GM21528 (cell line): ENCODE results near the gene JAK3.

Experiments
- ATAC-seq: cut with Tn5 transposase; IDR thresholded peaks from one replicate; pipeline ENCODE4 v1.9.1; 2021; ENCODE audit warnings: mild to moderate bottlenecking, moderate library complexity; ENCODE audit not compliant: unreplicated experiment, low FRiP score

The JAK3 gene

DNA sequence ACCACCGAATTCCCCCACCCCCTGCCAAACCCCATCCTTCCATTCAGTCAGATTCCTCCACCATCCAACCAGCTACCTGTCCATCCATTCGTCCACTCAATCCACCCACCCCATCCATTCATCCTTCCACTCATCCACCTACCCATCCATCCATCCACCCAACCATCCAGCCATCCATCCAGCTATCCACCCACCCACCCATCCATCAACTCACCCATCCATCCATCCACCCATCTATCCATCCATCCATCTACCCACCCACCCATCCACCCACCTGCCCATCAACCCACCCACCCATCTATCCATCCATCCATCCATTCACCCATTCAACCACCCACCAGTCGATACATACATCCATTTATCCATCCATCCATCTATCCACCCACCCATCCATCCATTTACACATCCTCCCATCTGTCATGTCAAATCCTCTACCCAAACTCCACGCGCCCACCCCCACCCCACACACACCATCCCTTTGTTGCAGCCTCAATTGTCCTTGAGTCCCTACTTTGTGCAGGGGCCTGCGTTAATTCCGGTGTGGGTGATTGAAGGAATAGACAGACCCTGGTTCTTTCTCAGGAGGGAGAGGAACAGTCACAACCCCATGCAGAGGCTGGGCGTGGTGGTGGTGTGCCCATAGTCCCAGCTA is 18.7 kb upstream of the JAK3 start:
- ATAC-seq, result no peak

DNA sequence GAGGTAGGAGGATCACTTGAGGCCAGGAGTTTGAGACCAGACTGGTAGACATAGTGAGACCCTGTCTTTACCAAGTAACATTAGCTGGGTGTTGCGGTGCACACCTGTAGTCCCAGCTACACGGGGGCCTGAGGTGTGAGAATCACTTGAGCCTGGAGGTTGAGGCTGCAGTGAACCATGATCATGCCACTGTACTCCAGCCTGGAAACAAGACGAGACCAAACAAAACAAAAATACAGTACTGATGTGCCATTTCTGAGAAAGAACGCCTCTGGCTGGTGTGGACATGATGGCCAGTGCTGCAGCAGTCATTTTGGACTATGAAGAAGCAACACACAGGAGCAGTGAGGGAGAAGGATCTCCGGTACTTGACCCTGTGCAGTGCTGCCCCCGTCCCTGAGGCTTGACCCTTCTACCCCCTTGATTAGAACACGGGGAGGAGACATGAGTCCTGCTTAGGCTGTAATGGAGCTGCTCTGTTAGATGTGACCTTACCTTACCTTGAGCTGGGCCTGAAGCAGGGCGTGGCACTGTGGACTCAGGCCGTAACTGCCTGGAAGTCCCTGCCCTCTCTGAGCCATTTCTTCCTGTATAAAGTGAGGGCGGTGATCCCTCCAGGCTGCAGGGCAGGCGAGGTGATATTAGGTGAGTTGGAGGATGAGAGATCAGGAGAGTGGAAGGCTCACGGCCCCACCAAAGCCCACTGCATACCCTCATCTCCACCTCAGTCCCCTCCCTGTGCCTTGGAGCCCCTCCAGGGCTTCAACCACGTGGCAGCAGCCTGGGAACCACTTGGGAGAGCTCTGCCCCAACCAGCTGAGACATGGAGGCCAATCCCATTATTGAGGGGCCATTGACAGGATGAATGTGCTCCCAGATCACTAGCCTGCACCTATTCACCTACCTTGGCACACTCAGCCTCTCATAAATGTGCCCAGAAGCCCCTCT is 17.9 kb upstream of the JAK3 start:
- ATAC-seq, result no peak

DNA sequence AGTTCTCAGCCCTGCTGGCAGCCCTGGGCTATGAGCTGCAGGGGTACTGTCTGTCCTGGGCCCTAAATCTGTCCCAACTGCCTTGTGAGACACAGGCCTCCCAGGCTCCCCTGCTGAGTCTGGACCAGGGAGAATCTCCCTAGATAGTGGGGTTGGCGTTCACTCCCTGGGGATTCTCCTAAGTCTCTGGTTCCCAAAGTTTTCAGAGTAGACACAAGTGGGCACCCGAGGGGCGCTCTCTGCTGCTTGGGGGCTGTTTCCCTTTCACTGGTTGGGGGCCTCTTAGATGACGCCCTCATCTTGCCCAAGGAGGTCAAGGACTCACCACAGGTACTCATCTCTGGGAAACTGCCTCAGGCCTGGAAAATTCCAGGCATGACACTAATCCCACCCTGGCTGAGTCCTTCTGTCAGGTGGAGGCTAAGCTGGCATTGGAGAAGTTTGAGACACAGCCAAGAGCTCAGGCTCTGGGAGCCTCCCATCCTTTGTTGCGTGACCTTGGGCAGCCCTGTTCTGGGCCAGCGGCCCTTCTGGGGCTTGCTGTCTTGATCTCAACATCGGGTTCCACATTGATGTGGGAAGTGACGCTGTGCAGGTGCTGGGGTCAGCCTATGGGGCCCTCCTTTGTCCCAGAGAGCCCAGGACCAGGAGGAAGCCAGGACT is 15.9 kb upstream of the JAK3 start:
- ATAC-seq, result no peak

DNA sequence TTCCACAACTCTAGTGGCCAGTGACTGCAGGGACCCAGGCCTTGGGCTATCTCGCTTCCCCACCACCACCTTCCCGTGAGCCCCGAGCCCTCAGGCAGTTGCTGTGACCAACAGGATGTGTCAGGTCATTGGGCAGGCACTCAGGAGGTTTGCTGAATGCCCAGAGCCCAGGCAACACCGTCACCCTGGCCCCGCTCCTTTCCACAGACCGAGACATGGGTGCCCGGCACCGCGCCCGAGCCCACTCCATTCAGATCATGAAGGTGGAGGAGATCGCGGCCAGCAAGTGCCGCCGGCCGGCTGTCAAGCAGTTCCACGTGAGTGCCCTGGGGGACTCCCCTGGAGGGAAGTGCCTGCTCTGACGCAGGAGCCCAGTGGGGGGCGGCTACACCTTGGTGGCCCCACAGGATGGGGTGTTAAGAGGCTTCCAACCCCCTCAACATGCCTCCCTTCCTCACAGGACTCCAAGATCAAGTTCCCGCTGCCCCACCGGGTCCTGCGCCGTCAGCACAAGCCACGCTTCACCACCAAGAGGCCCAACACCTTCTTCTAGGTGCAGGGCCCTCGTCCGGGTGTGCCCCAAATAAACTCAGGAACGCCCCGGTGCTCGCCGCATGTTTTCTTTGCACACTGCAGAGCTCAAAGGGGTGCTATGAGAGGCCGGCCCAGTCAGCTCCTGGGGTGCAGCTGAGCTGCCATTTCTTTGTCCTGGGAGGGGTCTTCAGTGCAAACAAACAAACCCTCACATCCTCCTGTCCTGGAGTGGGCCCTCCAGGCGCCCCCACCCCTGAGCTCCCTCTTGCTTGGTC is 15.1 kb upstream of the JAK3 start:
- ATAC-seq, result no peak

DNA sequence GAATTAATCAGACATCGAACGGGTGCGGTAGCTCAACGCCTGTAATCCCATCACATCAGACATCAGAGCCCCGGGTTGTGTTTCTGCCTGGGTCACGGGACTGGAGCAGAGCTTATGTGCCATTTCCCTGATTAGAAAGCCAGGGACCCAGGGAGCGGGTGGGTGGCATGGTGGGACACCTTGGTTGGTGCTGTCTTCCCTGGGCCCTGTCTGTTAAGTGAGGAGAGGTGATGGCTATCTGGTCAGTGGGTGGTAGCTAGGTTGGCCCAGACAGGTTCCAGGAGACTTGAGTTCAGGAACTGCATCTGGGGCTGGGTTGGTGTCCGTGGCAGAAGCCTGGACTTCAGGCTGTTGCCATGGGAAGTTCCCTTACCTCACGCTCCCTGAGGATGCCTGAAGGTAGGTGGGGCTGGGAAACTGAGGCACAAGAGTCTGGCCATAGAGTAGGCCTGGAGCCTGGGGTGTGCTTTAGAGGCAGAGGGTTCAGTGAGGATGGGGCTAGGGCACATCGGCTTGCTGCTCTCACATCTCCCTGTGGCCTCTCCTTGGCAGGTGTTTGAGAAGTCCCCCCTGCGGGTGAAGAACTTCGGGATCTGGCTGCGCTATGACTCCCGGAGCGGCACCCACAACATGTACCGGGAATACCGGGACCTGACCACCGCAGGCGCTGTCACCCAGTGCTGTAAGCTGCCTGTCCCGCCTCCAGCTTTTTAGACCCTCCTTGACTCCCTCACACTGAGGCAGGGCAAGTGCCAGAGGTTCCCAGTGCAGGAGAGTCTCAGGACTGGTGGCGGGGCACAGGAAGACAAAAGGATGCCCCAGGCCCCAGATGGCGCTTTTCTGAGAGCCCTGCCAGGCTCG is 14.0 kb upstream of the JAK3 start:
- ATAC-seq, result no peak

DNA sequence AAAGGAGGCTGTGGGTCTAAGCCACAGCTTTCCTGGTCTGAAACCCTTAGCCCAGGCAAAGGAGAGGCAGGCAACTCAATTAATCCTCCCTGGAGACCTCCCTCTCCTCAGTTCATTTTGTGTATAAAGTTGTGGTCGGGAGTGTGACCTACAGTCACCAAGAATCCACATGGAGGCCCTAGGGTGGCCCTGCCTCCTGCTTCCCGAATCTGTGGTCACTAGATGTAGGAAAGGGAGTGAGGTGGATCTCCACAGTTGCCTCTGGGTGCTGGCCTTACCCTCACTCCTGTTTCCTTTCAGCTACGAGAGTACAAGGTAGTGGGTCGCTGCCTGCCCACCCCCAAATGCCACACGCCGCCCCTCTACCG is 13.2 kb upstream of the JAK3 start:
- ATAC-seq, result no peak

DNA sequence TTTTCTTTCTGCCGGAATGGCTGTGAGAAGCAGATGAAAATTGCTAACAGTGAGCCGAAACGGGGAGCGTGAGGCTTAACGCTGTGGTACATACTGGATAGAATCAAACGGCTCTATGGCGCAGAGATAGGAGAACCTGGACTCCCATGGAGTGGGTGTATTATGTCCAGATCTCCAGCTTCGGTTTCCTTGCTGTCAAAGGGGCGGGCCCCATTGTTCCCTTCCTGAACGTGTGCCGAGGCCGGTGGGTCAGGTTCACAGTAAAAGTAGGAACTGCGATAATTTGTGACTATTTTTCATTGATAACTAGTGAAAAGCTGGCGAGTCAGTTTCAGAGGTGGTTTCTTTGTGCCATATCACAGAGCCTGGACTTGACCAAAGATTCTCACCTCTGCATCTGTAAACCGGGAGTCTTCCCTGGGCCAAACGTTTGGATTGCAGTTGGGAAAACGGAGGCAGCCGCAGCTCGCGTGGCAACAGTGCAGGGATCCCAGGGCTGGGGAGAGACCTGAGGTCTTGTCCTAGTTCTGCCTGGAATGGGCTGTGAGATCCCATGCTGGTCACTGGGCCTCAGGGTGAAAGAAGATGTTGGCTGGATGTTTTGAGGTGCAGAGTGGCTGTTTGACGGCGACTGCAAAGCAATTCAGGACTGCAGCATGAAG is 12.7 kb upstream of the JAK3 start:
- ATAC-seq, result no peak

DNA sequence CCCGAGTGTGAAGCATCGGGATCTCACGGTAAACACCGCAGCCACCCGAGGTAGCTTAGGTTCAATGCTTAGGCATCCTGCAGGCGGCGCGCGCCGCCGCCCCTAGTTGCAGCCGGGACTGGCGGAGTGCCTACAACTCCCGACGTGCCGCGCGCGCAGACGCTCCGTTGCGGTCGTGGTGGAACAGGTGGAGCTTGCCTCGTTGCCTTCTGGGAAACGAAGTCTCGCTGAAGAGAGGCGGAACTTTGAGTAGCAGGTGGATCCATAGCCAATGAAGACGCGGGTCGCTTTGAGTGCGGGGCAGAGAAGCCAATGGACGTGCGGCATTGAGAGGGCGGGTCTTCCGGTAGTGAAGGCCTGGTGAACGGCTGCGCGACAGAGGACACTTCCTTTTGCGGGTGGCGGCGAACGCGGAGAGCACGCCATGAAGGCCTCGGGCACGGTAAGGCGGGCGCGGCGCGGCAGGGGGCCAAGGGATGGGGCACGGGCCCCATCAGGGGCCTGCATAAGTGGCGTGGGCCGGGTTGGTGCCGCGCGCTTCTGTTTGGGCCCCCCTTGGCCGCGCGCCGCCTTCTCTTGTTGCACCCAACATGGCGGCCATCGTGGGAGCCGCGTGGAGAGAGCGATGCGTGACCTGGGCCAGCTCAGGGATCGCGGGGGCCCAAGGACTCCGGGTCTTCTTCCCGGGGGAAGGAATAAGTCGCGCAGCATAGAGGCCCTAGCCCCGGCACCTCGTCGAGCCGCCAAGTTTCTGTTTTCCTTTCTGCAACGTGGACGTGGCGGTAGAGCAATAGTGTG is 11.9 kb upstream of the JAK3 start, which contains the start of gene RPL18A:
Gene RPL18A (plus strand): TSS at position 378 of the 798 bp plus-strand sequence. CDS start 47 bp downstream, at position 425.
- ATAC-seq, result peak; percentile 82

DNA sequence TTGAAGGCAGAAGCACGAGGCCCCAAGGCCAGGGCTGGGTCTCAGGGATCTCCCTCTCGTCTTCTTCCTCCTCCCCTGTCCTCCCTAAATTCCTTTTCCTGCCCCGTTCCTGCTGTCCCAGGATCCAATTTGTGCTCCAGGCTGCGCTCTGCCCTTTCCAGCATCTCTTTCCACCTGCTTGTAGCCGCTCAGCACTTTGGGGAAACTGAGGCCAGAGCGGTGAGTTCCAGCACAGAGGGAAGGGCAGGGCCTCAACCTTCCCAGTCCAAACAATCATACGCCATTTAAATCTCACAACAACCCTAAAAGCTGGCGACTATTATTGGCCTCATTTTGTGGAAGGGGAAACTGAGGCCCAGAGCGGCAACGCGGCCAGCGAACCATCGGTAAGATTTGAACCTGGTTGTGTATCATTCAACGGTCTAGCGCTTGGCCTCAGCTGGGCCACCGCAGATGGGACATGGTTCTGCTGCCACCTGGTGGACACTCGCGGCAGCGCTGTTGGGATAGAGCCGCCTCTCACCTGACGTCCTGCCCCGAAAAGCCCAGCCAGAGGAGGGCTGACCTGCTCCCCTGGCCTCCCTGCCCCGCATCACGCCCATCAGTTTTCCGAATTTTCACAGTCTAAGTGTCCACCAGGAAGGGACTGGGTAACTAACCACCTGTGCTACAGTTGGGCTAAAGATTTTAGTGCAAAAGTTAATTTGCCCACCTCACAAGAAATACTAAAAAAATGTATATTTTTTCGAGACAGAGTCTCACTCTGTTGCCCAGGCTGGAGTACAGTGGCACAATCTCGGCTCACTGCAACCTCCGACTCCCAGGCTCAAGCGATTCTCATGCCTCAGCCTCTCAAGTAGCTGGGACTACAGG is 7.7 kb upstream of the JAK3 start:
- no peak for ATAC-seq

DNA sequence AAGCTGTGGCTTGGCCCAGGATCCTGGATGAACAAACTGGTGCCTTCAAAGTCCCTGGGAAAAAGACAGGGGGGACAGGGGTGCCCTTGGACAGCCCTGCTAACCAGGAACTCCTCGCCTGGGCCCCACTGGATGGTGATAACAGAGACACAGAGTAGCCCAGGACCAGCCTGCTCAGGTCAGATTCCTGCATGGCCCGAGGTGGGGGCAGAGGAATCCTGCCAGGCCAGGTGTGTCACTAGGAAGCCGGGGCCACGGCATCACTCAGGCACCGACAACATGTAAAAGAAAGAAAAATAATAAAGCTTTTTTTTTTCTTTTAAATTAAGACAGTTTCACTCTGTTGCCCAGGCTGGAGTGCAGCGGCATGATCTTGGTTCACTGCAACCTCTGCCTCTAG is 6.3 kb upstream of the JAK3 start:
- ATAC-seq, result no peak

DNA sequence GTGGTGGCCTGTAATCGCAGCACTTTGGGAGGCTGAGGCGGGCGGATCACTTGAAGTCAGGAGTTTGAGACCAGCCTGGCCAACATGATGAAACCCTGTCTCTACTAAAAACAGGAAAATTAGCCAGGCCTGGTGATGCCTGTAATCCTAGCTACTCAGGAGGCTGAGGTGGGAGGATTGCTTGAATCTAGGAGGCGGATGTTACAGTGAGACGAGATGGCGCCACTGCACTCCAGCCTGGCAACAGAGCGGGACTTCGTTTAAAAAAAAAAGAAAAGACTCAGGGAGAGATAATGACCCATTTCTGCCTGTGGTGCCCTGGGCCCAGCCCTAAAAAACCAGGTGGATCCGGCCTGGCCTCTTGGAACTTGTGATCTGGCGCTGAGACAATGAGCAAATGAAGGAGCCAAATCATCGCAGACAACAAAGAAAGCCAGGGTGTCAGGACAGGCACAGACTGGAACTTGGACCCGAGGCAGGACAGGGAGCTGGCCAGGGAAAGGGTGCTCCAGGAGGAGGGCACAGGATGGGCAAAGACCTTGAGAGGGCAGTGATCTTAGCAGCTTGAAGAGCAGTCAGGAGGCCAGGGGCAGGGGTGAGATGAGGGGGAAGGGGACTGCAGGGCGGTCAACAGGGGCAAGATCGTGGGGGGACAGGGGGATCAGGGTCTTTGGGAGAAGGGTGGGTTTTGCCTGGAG is 962 bp upstream of the JAK3 start:
- ATAC-seq, result no peak

DNA sequence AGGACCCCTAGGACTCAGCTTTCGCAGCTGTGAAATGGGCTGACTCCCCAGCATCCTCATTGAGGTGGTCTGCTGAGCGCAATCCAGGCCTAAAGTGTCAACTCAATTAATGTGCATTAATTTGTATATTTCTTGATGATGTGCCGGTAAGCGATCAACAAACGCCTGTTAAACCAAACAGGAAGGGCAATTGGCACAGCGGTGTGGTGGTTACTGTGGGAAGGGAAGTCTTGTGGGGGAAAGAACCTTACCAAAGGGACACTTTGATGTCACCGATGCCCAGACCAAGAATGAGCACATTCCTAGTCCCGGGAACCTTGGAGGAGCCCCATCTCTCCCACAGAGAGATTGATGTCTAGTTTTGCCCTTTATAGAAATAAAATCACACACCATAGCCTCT is 1.6 kb downstream of the JAK3 start:
- ATAC-seq, result no peak

DNA sequence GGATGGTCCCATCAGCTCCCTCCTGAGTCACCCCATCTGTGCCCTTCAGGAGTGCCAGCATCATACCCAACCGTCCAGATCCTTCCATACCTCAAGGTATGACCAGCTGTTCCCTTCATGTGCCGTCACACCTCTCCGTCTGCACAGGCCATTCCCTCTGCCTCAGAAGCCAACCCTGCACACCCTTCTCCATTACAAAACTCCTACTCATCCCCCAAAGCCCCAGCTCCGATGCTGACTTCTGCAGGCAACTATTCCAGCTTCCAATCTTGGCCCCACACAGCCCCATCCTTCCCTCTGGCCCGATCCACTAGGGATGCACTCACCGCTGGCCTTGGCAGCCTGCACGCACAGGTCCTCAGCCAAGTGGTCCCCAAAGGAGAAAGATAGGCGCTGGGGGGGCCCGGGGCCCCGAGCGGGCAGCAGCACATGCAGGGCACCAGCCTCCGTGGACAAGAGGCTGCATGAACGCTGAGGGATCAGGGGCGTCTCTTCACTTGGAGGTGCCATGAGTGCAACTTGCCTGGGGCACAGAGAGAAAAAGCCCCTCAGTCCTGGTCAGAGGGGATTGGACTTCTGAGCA is 3.8 kb downstream of the JAK3 start:
- no peak for ATAC-seq

DNA sequence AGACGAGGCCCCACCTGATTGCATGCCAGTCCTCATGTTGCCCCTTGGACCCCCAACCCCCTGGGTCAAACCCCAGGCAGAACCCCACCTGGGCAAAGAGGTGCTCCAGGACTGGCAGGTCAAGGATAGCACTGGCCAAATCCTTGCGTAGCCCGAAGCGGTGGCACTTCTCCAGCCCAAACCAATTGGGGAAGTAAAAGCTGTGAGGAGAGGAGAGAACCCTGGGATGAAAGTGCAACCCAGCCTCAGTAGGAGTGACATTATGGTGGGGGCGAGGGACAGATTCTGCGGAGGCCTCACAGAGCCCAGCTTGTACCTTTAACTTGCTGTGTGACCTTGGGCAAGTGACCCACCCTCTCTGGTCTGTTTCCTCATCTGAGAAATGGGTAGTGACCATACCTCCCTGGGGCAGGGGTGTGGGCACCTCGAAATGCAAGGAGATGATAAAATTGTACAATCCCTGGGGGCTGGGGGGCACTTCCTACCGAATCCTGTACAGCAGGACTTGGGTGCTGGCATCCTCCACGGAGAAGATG is 4.4 kb downstream of the JAK3 start:
- ATAC-seq, result no peak

DNA sequence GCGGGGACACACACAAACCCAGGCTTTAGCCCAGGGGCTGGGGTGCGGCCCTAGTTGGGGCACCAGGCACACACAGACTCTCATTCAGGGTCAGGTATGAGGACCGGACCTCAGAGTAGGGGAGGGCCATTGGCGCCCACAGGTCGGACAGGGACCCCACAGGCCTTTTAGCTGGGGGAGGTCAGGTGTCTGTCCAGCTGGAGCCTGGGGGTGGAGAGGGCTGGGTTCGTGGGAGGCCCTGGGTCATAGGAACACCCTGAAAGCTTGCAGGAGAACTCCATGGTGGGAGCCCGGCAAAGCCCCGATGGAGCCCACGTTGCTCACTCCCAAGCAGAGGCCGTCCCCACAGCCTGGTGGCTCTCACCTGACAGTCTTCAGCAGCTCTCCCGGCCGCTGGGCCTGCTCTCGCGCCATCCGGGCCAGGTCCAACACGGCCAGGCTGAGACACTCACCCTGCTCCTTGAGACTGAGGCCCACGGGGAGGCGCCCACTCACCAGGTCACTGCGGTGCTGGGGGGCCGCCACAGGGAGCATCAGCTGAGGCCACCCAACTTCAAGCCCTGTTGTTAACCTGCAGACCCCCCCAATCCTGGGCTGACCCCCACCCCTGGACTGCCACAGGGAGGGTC is 5.0 kb downstream of the JAK3 start:
- ATAC-seq, result no peak
